ENCODE measurements around the gene RASSF7. TPM values are rescaled to one million over a fixed set of nuclear protein-coding genes. Genes with fewer than 3 reads are reported as not detected.
A peak's percentile ranks its signal among the peaks of the same experiment; 100 is the strongest.

Gene RASSF7
- total and polyA plus RNA-seq, 5 donors from 2014 or later: 23.9 to 34.2 (median 31.4) TPM

DNA sequence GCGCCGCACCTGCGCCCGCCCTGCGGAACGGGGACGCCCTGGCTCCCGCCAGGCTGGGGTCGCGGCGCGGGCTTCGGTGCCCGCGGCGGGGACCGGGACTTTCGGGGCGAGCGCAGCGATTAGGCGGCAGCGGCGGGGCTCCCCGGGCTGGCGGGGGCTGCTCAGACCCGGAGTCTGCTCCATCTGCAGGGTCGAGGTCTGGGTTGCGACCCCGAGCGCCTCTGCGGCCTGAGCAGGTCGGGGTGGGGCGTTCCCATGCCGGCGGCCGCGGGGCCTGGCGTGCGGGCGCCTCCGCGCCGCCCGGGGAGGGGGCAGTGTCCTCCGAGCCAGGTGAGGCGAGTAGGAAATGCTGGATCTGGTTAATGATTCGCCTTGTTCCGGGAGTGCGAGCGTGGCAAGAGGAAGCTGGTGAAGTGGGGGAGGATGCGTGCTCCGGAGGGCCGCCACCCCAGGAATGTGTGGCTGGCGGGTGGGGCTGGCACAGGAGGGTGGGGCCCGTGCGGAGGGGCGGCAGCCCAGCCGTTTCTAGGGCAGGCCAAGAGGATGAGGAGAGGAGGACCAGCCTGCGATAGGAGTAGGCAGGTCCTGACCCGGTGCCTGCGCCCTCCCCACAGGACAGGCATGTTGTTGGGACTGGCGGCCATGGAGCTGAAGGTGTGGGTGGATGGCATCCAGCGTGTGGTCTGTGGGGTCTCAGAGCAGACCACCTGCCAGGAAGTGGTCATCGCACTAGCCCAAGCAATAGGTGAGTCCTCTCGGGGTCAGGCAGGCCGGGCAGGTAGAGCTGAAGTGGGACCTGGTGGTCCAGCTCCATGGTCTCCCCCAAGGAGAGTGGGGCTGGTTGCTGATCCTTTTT, 606 bp downstream of the RASSF7 start:
- H3K4me3 Mint-ChIP-seq: peak overlapping the region; percentile 88 to 94 (median 92)
- DNase-seq: peak in 2 of 3 donors; percentile 33 to 36
- Histone ChIP-seq H3K27me3 (ENCODE audit: control insufficient read depth, insufficient read depth, low read length) (no peaks in the 10 kb centered on the region), H3K27ac (ENCODE audit: insufficient read depth, low read length, poor library complexity, severe bottlenecking) (peak overlapping the region; percentile 55), H3K9me3 (ENCODE audit: control insufficient read depth in 2 of 2, low read length in 2 of 2) (no peaks in the 10 kb centered on the region), H3K36me3 (ENCODE audit: control insufficient read depth, insufficient read depth, low read length) (no peaks in the 10 kb centered on the region), H3K4me3 (ENCODE audit: low read depth, low read length) (peak overlapping the region; percentile 7), H3K4me1 (ENCODE audit: control insufficient read depth, insufficient read depth, low read length, poor library complexity, severe bottlenecking) (peaks cover 24% of the 10 kb centered on the region)
- peaks cover 4% of the 10 kb centered on the region for H3K27me3 Mint-ChIP-seq
- H3K36me3 Mint-ChIP-seq: no peaks in the 10 kb centered on the region
- peak in 1 of 2 donors; percentile 23 for ATAC-seq (ENCODE audit: low read depth in 2 of 2)
- H3K27ac Mint-ChIP-seq: peak overlapping the region in 2 of 3 donors; percentile 60 to 87
- H3K9me3 Mint-ChIP-seq: no peaks in the 10 kb centered on the region
- H3K4me1 Mint-ChIP-seq: peaks cover 0 to 22% (median 8%) of the 10 kb centered on the region in 4 donors

- no peak for ATAC-seq (ENCODE audit: low read depth in 2 of 2)
- H3K4me1 Mint-ChIP-seq: peaks cover 0 to 20% (median 8%) of the 10 kb centered on the region in 4 donors
- no peaks in the 10 kb centered on the region for H3K9me3 Mint-ChIP-seq
- no peaks in the 10 kb centered on the region for H3K36me3 Mint-ChIP-seq
- Histone ChIP-seq H3K36me3 (ENCODE audit: control insufficient read depth, insufficient read depth, low read length) (no peaks in the 10 kb centered on the region), H3K4me3 (ENCODE audit: low read depth, low read length) (no peak overlapping the region), H3K27me3 (ENCODE audit: control insufficient read depth, insufficient read depth, low read length) (no peaks in the 10 kb centered on the region), H3K27ac (ENCODE audit: insufficient read depth, low read length, poor library complexity, severe bottlenecking) (no peak overlapping the region), H3K4me1 (ENCODE audit: control insufficient read depth, insufficient read depth, low read length, poor library complexity, severe bottlenecking) (peaks cover 23% of the 10 kb centered on the region), H3K9me3 (ENCODE audit: control insufficient read depth in 2 of 2, low read length in 2 of 2) (no peaks in the 10 kb centered on the region)
- peak overlapping the region; percentile 88 to 94 (median 92) for H3K4me3 Mint-ChIP-seq
- no peak overlapping the region for H3K27ac Mint-ChIP-seq
- H3K27me3 Mint-ChIP-seq: peaks cover 4% of the 10 kb centered on the region
- no peak for DNase-seq
Measured at GRCh38 chr11:562046-562645, 1.4 kb downstream of the RASSF7 start.

- no peaks in the 10 kb centered on the region for H3K36me3 ChIP-seq (ENCODE audit: control insufficient read depth, insufficient read depth, low read length)
- H3K27ac Mint-ChIP-seq: no peak overlapping the region
- H3K9me3 ChIP-seq (ENCODE audit: control insufficient read depth in 2 of 2, low read length in 2 of 2): no peaks in the 10 kb centered on the region
- H3K27me3 Mint-ChIP-seq: no peaks in the 10 kb centered on the region
- no peak overlapping the region for H3K27ac ChIP-seq (ENCODE audit: insufficient read depth, low read length, poor library complexity, severe bottlenecking)
- peak overlapping the region in 2 of 4 donors; percentile 19 to 56 for H3K4me3 Mint-ChIP-seq
- peaks cover 26% of the 10 kb centered on the region for H3K4me1 ChIP-seq (ENCODE audit: control insufficient read depth, insufficient read depth, low read length, poor library complexity, severe bottlenecking)
- DNase-seq (no peak), ATAC-seq (ENCODE audit: low read depth in 2 of 2) (no peak)
- H3K36me3 Mint-ChIP-seq: no peaks in the 10 kb centered on the region
- H3K27me3 ChIP-seq (ENCODE audit: control insufficient read depth, insufficient read depth, low read length): no peaks in the 10 kb centered on the region
- no peaks in the 10 kb centered on the region for H3K9me3 Mint-ChIP-seq
- no peak overlapping the region for H3K4me3 ChIP-seq (ENCODE audit: low read depth, low read length)
- H3K4me1 Mint-ChIP-seq: peaks cover 0 to 25% (median 6%) of the 10 kb centered on the region in 4 donors
Measured at GRCh38 chr11:563066-563811, 2.5 kb downstream of the RASSF7 start.

DNA sequence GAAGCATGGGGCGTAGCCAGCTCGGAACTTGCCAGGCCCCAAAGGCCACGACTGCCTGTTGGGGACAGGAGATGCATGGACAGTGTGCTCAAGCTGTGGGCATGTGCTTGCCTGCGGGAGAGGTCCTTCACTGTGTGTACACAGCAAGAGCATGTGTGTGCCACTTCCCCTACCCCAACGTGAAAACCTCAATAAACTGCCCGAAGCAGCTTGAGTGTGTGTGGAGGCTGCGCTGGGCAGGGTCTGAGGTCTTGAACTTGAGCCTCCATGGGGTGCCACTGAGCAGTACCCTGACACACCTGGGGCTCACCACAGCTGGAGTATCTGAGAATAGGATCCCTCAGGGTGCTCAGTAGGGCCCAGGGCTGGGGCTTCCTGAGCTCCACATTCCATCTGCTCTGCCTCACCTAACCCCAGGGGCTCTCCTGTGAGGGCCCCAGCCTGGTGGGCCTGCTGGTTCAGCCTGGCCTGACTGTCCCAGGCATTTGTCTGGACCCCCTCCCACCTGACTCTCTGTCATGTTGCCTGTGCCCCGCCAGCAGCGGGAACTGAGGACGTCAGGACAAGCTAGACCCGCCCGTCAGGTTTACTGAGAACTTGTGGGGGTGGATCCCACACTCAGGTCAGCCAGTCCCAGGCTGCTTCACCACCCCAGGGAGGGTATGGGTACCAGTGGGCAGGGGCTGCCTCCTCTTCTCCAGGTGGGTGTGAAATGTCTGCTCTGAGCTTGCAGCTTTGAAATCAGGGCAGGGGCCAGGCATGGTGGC, 3.2 kb downstream of the RASSF7 start:
- Histone ChIP-seq H3K4me1 (ENCODE audit: control insufficient read depth, insufficient read depth, low read length, poor library complexity, severe bottlenecking) (peaks cover 28% of the 10 kb centered on the region), H3K4me3 (ENCODE audit: low read depth, low read length) (no peak overlapping the region), H3K9me3 (ENCODE audit: control insufficient read depth in 2 of 2, low read length in 2 of 2) (no peaks in the 10 kb centered on the region), H3K36me3 (ENCODE audit: control insufficient read depth, insufficient read depth, low read length) (no peaks in the 10 kb centered on the region), H3K27ac (ENCODE audit: insufficient read depth, low read length, poor library complexity, severe bottlenecking) (no peak overlapping the region), H3K27me3 (ENCODE audit: control insufficient read depth, insufficient read depth, low read length) (no peaks in the 10 kb centered on the region)
- H3K27me3 Mint-ChIP-seq: no peaks in the 10 kb centered on the region
- peaks cover 0 to 23% (median 6%) of the 10 kb centered on the region in 4 donors for H3K4me1 Mint-ChIP-seq
- no peak for ATAC-seq (ENCODE audit: low read depth in 2 of 2)
- H3K36me3 Mint-ChIP-seq: no peaks in the 10 kb centered on the region
- peak overlapping the region in 2 of 4 donors; percentile 43 to 56 for H3K4me3 Mint-ChIP-seq
- no peaks in the 10 kb centered on the region for H3K9me3 Mint-ChIP-seq
- DNase-seq: no peak
- H3K27ac Mint-ChIP-seq: peak overlapping the region in 1 of 3 donors; percentile 36

GRCh38 chr11:565921-566509, 5.2 kb downstream of the RASSF7 start:
- no peak overlapping the region for H3K27ac Mint-ChIP-seq

GRCh38 chr11:567011-567628, 6.3 kb downstream of the RASSF7 start:
- Mint-ChIP-seq H3K27ac (peak overlapping the region; percentile 44 to 79 (median 65)), H3K4me3 (peak overlapping the region; percentile 74 to 90 (median 78)), H3K27me3 (no peaks in the 10 kb centered on the region), H3K9me3 (no peaks in the 10 kb centered on the region), H3K4me1 (peaks cover 0 to 11% (median 0%) of the 10 kb centered on the region in 4 donors), H3K36me3 (no peaks in the 10 kb centered on the region)
- DNase-seq (no peak), ATAC-seq (ENCODE audit: low read depth in 2 of 2) (no peak)
- H3K4me3 ChIP-seq (ENCODE audit: low read depth, low read length): no peak overlapping the region
- peaks cover 15% of the 10 kb centered on the region for H3K4me1 ChIP-seq (ENCODE audit: control insufficient read depth, insufficient read depth, low read length, poor library complexity, severe bottlenecking)
- H3K36me3 ChIP-seq (ENCODE audit: control insufficient read depth, insufficient read depth, low read length): no peaks in the 10 kb centered on the region
- H3K27me3 ChIP-seq (ENCODE audit: control insufficient read depth, insufficient read depth, low read length): no peaks in the 10 kb centered on the region
- H3K9me3 ChIP-seq (ENCODE audit: control insufficient read depth in 2 of 2, low read length in 2 of 2): no peaks in the 10 kb centered on the region
- no peak overlapping the region for H3K27ac ChIP-seq (ENCODE audit: insufficient read depth, low read length, poor library complexity, severe bottlenecking)

More at GRCh38 chr11:565921-566509, 5.2 kb downstream of the RASSF7 start:
- no peaks in the 10 kb centered on the region for H3K9me3 ChIP-seq (ENCODE audit: control insufficient read depth in 2 of 2, low read length in 2 of 2)
- Mint-ChIP-seq H3K9me3 (no peaks in the 10 kb centered on the region), H3K27me3 (no peaks in the 10 kb centered on the region), H3K36me3 (no peaks in the 10 kb centered on the region), H3K4me1 (peaks cover 0 to 19% (median 2%) of the 10 kb centered on the region in 4 donors), H3K4me3 (peak overlapping the region in 2 of 4 donors; percentile 54 to 90)
- no peak overlapping the region for H3K27ac ChIP-seq (ENCODE audit: insufficient read depth, low read length, poor library complexity, severe bottlenecking)
- DNase-seq: no peak
- no peak overlapping the region for H3K4me3 ChIP-seq (ENCODE audit: low read depth, low read length)
- peaks cover 24% of the 10 kb centered on the region for H3K4me1 ChIP-seq (ENCODE audit: control insufficient read depth, insufficient read depth, low read length, poor library complexity, severe bottlenecking)
- H3K27me3 ChIP-seq (ENCODE audit: control insufficient read depth, insufficient read depth, low read length): no peaks in the 10 kb centered on the region
- no peaks in the 10 kb centered on the region for H3K36me3 ChIP-seq (ENCODE audit: control insufficient read depth, insufficient read depth, low read length)
- ATAC-seq (ENCODE audit: low read depth in 2 of 2): no peak
